Measurements from ENCODE around the gene TMEM101. TPM values are rescaled to one million over a fixed set of nuclear protein-coding genes. Genes with fewer than 3 reads are reported as not detected.
"Not testable (repeated sequence)": the region's sequence is repeated elsewhere in the genome, so short reads cannot be mapped to it uniquely, and the experiment has no call there.

Gene TMEM101
- total and polyA plus RNA-seq, 2 donors (not counting 3 experiments of a cell fraction or from before 2014, with no cell fraction given) = 30.4 to 60.2 TPM

GRCh38 chr17:44021227-44021626, 6.5 kb upstream of the TMEM101 start:
- H2AFZ ChIP-seq (ENCODE audit: low read depth, low read length); FAIRE-seq; H3K9me3 ChIP-seq (replicated peaks; ENCODE audit: control insufficient read depth, insufficient read depth, low read length); H3K36me3 ChIP-seq (ENCODE audit: control insufficient read depth in 2 of 2, extremely low read depth in 1 of 2, insufficient read depth in 2 of 2, low read length in 2 of 2); H3K27me3 ChIP-seq (ENCODE audit: control insufficient read depth in 2 of 2, insufficient read depth in 2 of 2, low read length in 2 of 2); H3K4me2 ChIP-seq (ENCODE audit: insufficient read depth, low read length); H4K20me1 ChIP-seq (replicated peaks; ENCODE audit: control insufficient read depth, extremely low read depth, insufficient read depth, low read length); POLR2A ChIA-PET; dilution Hi-C loops (cut with MboI; ENCODE audit: extremely low pct_ligation_motif_present, low sequenced_read_pairs); H3K4me3 ChIP-seq (replicated peaks in 1 of 3; ENCODE audit: insufficient read depth in 1 of 3, low read depth in 1 of 3, low read length in 3 of 3); H3K4me1 ChIP-seq (ENCODE audit: control insufficient read depth, extremely low read depth, insufficient read depth, low read length); H3K27ac ChIP-seq (ENCODE audit: insufficient read depth, low read depth, low read length); H3K9ac ChIP-seq (replicated peaks; ENCODE audit: extremely low read depth, insufficient read depth, low read length); intact Hi-C loops (cut with micrococcal nuclease); H3K9me1 ChIP-seq (replicated peaks; ENCODE audit: control insufficient read depth, extremely low read depth, insufficient read depth, low read length); BruUV-seq (replicated peaks); H3K79me2 ChIP-seq (ENCODE audit: control insufficient read depth, insufficient read depth, low read length); DNase-seq (ENCODE audit: low read depth, low spot score): not testable (repeated sequence)
- CTCF ChIA-PET = interaction anchor here (1.6 kb wide), 1 partner anchor 77 kb away, joined by 7 read pairs; no protein-coding TSS in a partner anchor

GRCh38 chr17:44014133-44014436, 678 bp downstream of the TMEM101 start:
- H3K27me3 ChIP-seq (ENCODE audit: control insufficient read depth in 2 of 2, insufficient read depth in 2 of 2, low read length in 2 of 2) = no peaks in the 10 kb centered on the region
- dilution Hi-C loops (cut with MboI; ENCODE audit: extremely low pct_ligation_motif_present, low sequenced_read_pairs) (no loop called here), intact Hi-C loops (cut with micrococcal nuclease) (loop anchor here (1.0 to 2.0 kb wide), 2 partner anchors 8 to 57 kb away; partner anchors contain the start of gene G6PC3)
- peak overlapping the region; percentile 10 for H3K4me2 ChIP-seq (ENCODE audit: insufficient read depth, low read length)
- FAIRE-seq (peak; percentile 59), DNase-seq (ENCODE audit: low read depth, low spot score) (no peak)
- TF ChIP-seq JUN (IDR thresholded peaks at IDR 0.05; ENCODE audit: borderline replicate concordance, insufficient read depth, insufficient read length, low read depth) (no peak), FOS (IDR thresholded peaks at IDR 0.05; ENCODE audit: borderline replicate concordance, insufficient read depth, low read length) (no peak), CTCF (IDR thresholded peaks at IDR 0.05; ENCODE audit: extremely low read depth in 1 of 2, insufficient read depth in 1 of 2, low read depth in 1 of 2, low read length in 2 of 2) (no peak), POLR2AphosphoS5 (IDR thresholded peaks at IDR 0.05; ENCODE audit: insufficient read depth, low read depth, low read length) (no peak), EZH2 (IDR thresholded peaks at IDR 0.05; ENCODE audit: borderline replicate concordance, low read depth, low read length, severe bottlenecking) (no peak), POLR2A (IDR thresholded peaks at IDR 0.05; ENCODE audit: low read depth, low read length) (no peak), GATA2 (IDR thresholded peaks at IDR 0.05; ENCODE audit: insufficient read depth, insufficient read length, low read depth, low read length) (no peak), MYC (IDR thresholded peaks at IDR 0.05; ENCODE audit: low read depth, low read length) (no peak)
- TF ChIP-seq, protein P1, sequence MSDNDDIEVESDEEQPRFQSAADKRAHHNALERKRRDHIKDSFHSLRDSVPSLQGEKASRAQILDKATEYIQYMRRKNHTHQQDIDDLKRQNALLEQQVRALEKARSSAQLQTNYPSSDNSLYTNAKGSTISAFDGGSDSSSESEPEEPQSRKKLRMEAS (IDR thresholded peaks at IDR 0.05; ENCODE audit: insufficient read depth, insufficient read length) = no peak
- H3K27ac ChIP-seq (ENCODE audit: insufficient read depth, low read depth, low read length) = no peak overlapping the region
- CTCF ChIA-PET = interaction anchor here (1.1 kb wide), 2 partner anchors 27 to 70 kb away, joined by 4 to 7 read pairs; no protein-coding TSS in a partner anchor
- BruUV-seq (replicated peaks) = no TSS peak
- H2AFZ ChIP-seq (ENCODE audit: low read depth, low read length) = peak overlapping the region; percentile 5
- peaks cover 5% of the 10 kb centered on the region for H3K4me1 ChIP-seq (ENCODE audit: control insufficient read depth, extremely low read depth, insufficient read depth, low read length)
- H3K9me3 ChIP-seq (replicated peaks; ENCODE audit: control insufficient read depth, insufficient read depth, low read length) = no peaks in the 10 kb centered on the region
- no peaks in the 10 kb centered on the region for H4K20me1 ChIP-seq (replicated peaks; ENCODE audit: control insufficient read depth, extremely low read depth, insufficient read depth, low read length)
- POLR2A ChIA-PET = no interaction called here
- peak overlapping the region; percentile 47 for H3K9ac ChIP-seq (replicated peaks; ENCODE audit: extremely low read depth, insufficient read depth, low read length)
- H3K9me1 ChIP-seq (replicated peaks; ENCODE audit: control insufficient read depth, extremely low read depth, insufficient read depth, low read length) = no peaks in the 10 kb centered on the region
- no peaks in the 10 kb centered on the region for H3K36me3 ChIP-seq (ENCODE audit: control insufficient read depth in 2 of 2, extremely low read depth in 1 of 2, insufficient read depth in 2 of 2, low read length in 2 of 2)
- no peaks in the 10 kb centered on the region for H3K79me2 ChIP-seq (ENCODE audit: control insufficient read depth, insufficient read depth, low read length)
- peak overlapping the region; percentile 29 to 68 (median 67) for H3K4me3 ChIP-seq (replicated peaks in 1 of 3; ENCODE audit: insufficient read depth in 1 of 3, low read depth in 1 of 3, low read length in 3 of 3)

Data from endothelial cell of umbilical vein (primary cell).